HepG2 (cell line): ENCODE measurements around the gene THRB. TPM values are rescaled to one million over a fixed set of nuclear protein-coding genes. Genes with fewer than 3 reads are reported as not detected.

Experiments
- ATAC-seq: fragments of 200-7000 bp; cut with Tn5 transposase; 3 replicates; pipeline ENCODE4 v1.9.1; 2020; ENCODE audit warnings: mild to moderate bottlenecking, moderate library complexity
- BruUV-seq: library from RNA; stranded (reverse); fragments of 400-500 nt; replicated peaks from 2 replicates; lab custom pipeline; 2021; lab: Mats Ljungman, UMichigan
- CTCF ChIA-PET: fragments of 300-600 bp; formaldehyde crosslinking; extraction: SDS; loops from one replicate; lab custom pipeline; 2021; ENCODE audit warnings: low total read pairs, inconsistent platforms, low intra/inter-chr PET ratio; lab: Yijun Ruan, JAX
- POLR2A ChIA-PET: fragments of 350-600 bp; sonication (Branson Sonifier 250); formaldehyde crosslinking; loops from one replicate; lab custom pipeline; 2020; ENCODE audit warnings: antibody characterized with exemption, inconsistent platforms; lab: Yijun Ruan, JAX
- DNase-seq: peaks from one replicate; pipeline ENCODE4 v3.0.0-alpha.2; 2015; ENCODE audit warnings: low spot score
- FAIRE-seq: peaks from 3 replicates; lab custom pipeline; 2011; peaks lifted over from hg19 to GRCh38; lab: Jason Lieb, UNC
- H2AFZ ChIP-seq: one replicate; pipeline ENCODE4 v1.6.1; 2011; ENCODE audit warnings: low read length, inconsistent platforms
- H3K27ac ChIP-seq: fragments of 300-600 bp; 3 replicates; pipeline ENCODE4 v1.8.0; 2011; ENCODE audit warnings: mixed run types, mild to moderate bottlenecking, mixed read lengths, low read length, inconsistent platforms; ENCODE audit not compliant: insufficient read depth; ENCODE audit errors: extremely low read length
- H3K27me3 ChIP-seq, 2 experiments: fragments of 200-600 bp in 1 of 2; 2 replicates in 1 of 2; 3 replicates in 1 of 2; pipeline versions ENCODE4 v1.6.0 to v1.8.0; 2011; ENCODE audit warnings: low read length in 2 of 2, mild to moderate bottlenecking in 2 of 2, moderate library complexity in 2 of 2, inconsistent platforms in 1 of 2; ENCODE audit not compliant: insufficient read depth in 2 of 2, control insufficient read depth in 1 of 2
- H3K36me3 ChIP-seq, 2 experiments: fragments of 200-600 bp in 1 of 2; replicated peaks in 1 of 2; 2 replicates in 1 of 2; 3 replicates in 1 of 2; pipeline versions ENCODE4 v1.5.1 to v1.8.0; 2011; ENCODE audit warnings: low read length in 2 of 2, inconsistent platforms in 1 of 2; ENCODE audit not compliant: insufficient read depth in 2 of 2, control insufficient read depth in 1 of 2
- H3K4me1 ChIP-seq: 2 replicates; pipeline ENCODE4 v1.5.1; 2012; ENCODE audit warnings: low read length, inconsistent platforms; ENCODE audit not compliant: insufficient read depth
- H3K4me2 ChIP-seq: 2 replicates; pipeline ENCODE4 v1.6.0; 2011; ENCODE audit warnings: low read depth, low read length, inconsistent platforms
- H3K4me3 ChIP-seq, 3 experiments: fragments of 200-600 bp in 1 of 3; sonication (generic), shearing (Covaris generic) in 1 of 3; replicated peaks in 1 of 3; 2 replicates each; pipeline ENCODE4 v1.5.1; 2011 to 2016; ENCODE audit warnings: low read length in 3 of 3, inconsistent platforms in 2 of 3, low read depth in 2 of 3, mild to moderate bottlenecking in 2 of 3, control low read depth in 1 of 3, mixed read lengths in 1 of 3; ENCODE audit not compliant: insufficient read depth in 1 of 3
- H3K79me2 ChIP-seq: one replicate; pipeline ENCODE4 v1.6.1; 2011; ENCODE audit warnings: low read length, inconsistent platforms; ENCODE audit not compliant: insufficient read depth
- H3K9ac ChIP-seq: 2 replicates; pipeline ENCODE4 v1.6.0; 2011; ENCODE audit warnings: mild to moderate bottlenecking, low read depth, low read length, inconsistent platforms; ENCODE audit not compliant: insufficient read depth
- H3K9me3 ChIP-seq: 2 replicates; pipeline ENCODE4 v1.5.1; 2012; ENCODE audit warnings: mild to moderate bottlenecking, low read length
- H4K20me1 ChIP-seq: 2 replicates; pipeline ENCODE4 v1.6.0; 2011; ENCODE audit warnings: inconsistent platforms, mild to moderate bottlenecking, low read length, moderate library complexity; ENCODE audit not compliant: insufficient read depth
- GZF1 ChIP-seq: sonication (generic); formaldehyde crosslinking; IDR thresholded peaks from 2 replicates; pipeline ENCODE4 v1.5.1; 2020; ENCODE audit warnings: mild to moderate bottlenecking, missing genetic modification reagents
- HMGA1 ChIP-seq: sonication (generic); formaldehyde crosslinking; conservative IDR thresholded peaks from 2 replicates; pipeline ENCODE4 v1.4.0; 2020; ENCODE audit warnings: missing genetic modification reagents
- NR2C2 ChIP-seq: sonication (generic); formaldehyde crosslinking; IDR thresholded peaks from 2 replicates; pipeline ENCODE4 v1.4.0; 2020; ENCODE audit warnings: missing genetic modification reagents, mild to moderate bottlenecking, moderate library complexity, borderline replicate concordance
- RORA ChIP-seq: sonication (generic); formaldehyde crosslinking; IDR thresholded peaks from 2 replicates; pipeline ENCODE4 v1.5.0; 2020; ENCODE audit warnings: mild to moderate bottlenecking, missing genetic modification reagents, moderate library complexity
- ZFP82 ChIP-seq: sonication (generic); formaldehyde crosslinking; IDR thresholded peaks from 2 replicates; pipeline ENCODE4 v1.5.1; 2020; ENCODE audit warnings: mild to moderate bottlenecking, missing genetic modification reagents, borderline replicate concordance
- ZNF256 ChIP-seq: sonication (generic); formaldehyde crosslinking; conservative IDR thresholded peaks from 2 replicates; pipeline ENCODE4 v1.4.0; 2020; ENCODE audit warnings: missing genetic modification reagents
- ZNF512B ChIP-seq: sonication (generic); formaldehyde crosslinking; IDR thresholded peaks from 2 replicates; pipeline ENCODE4 v1.5.1; 2020; ENCODE audit warnings: missing genetic modification reagents, mild to moderate bottlenecking, borderline replicate concordance
- ZNF543 ChIP-seq: sonication (generic); formaldehyde crosslinking; IDR thresholded peaks from 2 replicates; pipeline ENCODE4 v1.4.0; 2020; ENCODE audit warnings: mild to moderate bottlenecking, missing genetic modification reagents
- ZNF766 ChIP-seq: sonication (generic); formaldehyde crosslinking; IDR thresholded peaks from 2 replicates; pipeline ENCODE4 v1.5.0; 2020; ENCODE audit warnings: missing genetic modification reagents, borderline replicate concordance
- ZSCAN31 ChIP-seq: sonication (generic); formaldehyde crosslinking; IDR thresholded peaks from 2 replicates; pipeline ENCODE4 v1.5.0; 2020; ENCODE audit warnings: low read depth, mild to moderate bottlenecking, missing genetic modification reagents
- WGBS: methylation state at CpG from one replicate; pipeline ENCODE4 v1.1.6; 2017; ENCODE audit warnings: low lambda C conversion rate; 5-methylcytosine and 5-hydroxymethylcytosine counted together
- in situ Hi-C: cut with HindIII; loops from 2 replicates; pipeline ENCODE4 v1.10.0; 2017; ENCODE audit warnings: low pct_unique_long_range_greater_than_20kb; ENCODE audit not compliant: extremely low pct_ligation_motif_present
- intact Hi-C: fragments of 100-400 bp; cut with micrococcal nuclease; formaldehyde crosslinking; loops from one replicate; pipeline ENCODE4 v1.10.0; 2022; ENCODE audit not compliant: unreplicated experiment
- polyA plus RNA-seq, 8 experiments: library from polyadenylated mRNA; depleted of rRNA in 3 of 8; stranded (reverse) in 7 of 8; unstranded in 1 of 8; fragments of >200 nt; fragmentation: Illumina TruSeq in 4 of 8; extraction: Trizol in 4 of 8; gene quantifications; 2 replicates each; pipeline versions ENCODE4 v1.2.1 to v1.2.3, GENCODE V29; 2011 to 2016; ENCODE audit warnings: low read depth in 4 of 8, missing spikeins in 1 of 8, mixed read lengths in 1 of 8; ENCODE audit not compliant: insufficient read depth in 1 of 8
- total RNA-seq, 5 experiments: library from RNA; depleted of rRNA; stranded (reverse); fragments of >200 nt; fragmentation: Illumina TruSeq; extraction: Trizol; gene quantifications; 2 replicates each; pipeline ENCODE4 v1.2.3, GENCODE V29; 2016; ENCODE audit warnings: low read depth in 1 of 5

THRB gene
- total and polyA plus RNA-seq, 2 of the 13 experiments (the other 11 are each of a cell fraction or from before 2014, with no cell fraction given): 4.7 to 22.7 TPM

GRCh38 chr3:24472358-24472757 lies 22.3 kb downstream of the THRB start:
- ATAC-seq: no peak
- peaks cover 31% of the 10 kb centered on the region for H3K79me2 ChIP-seq

More at GRCh38 chr3:24472358-24472757, 22.3 kb downstream of the THRB start:
- in situ Hi-C loops (no loop called here), intact Hi-C loops (no loop called here)
- CTCF ChIA-PET: no interaction called here
- H3K27me3 ChIP-seq: no peaks in the 10 kb centered on the region
- H4K20me1 ChIP-seq: no peaks in the 10 kb centered on the region
- no peak for TF ChIP-seq RORA (CRISPR knock-in tag)
- no peak for TF ChIP-seq HMGA1 (CRISPR knock-in tag)
- TF ChIP-seq GZF1 (CRISPR knock-in tag): no peak
- no peak for TF ChIP-seq ZNF766 (CRISPR knock-in tag)
- TF ChIP-seq ZSCAN31 (CRISPR knock-in tag): no peak
- TF ChIP-seq ZNF543 (CRISPR knock-in tag): no peak
- no peak for TF ChIP-seq NR2C2 (CRISPR knock-in tag)
- TF ChIP-seq ZNF512B (CRISPR knock-in tag): no peak
- no peak for TF ChIP-seq ZNF256 (CRISPR knock-in tag)
- no peak for TF ChIP-seq ZFP82 (CRISPR knock-in tag)
- DNase-seq: no peak
- H2AFZ ChIP-seq: no peak overlapping the region
- FAIRE-seq: no peak
- H3K9me3 ChIP-seq: no peaks in the 10 kb centered on the region
- no TSS peak for BruUV-seq
- H3K4me2 ChIP-seq: no peak overlapping the region
- H3K9ac ChIP-seq: no peak overlapping the region
- no peak overlapping the region for H3K4me3 ChIP-seq
- H3K36me3 ChIP-seq: no peaks in the 10 kb centered on the region; a peak in 1 of 5 replicates
- H3K4me1 ChIP-seq: peaks cover 11% of the 10 kb centered on the region; the same call in 1 of the 2 replicates
- WGBS: 85% methylated on average over 1 of the region's 1 CpG
- POLR2A ChIA-PET: no interaction called here
- no peak overlapping the region for H3K27ac ChIP-seq
